NB4 (cell line): ENCODE results near the gene PRCP.

Source experiments
- CTCF ChIP-seq: IDR thresholded peaks from one replicate; pipeline ENCODE4 v1.5.1; 2012; ENCODE audit warnings: low read depth, low read length
- POLR2A ChIP-seq: IDR thresholded peaks from 2 replicates; pipeline ENCODE4 v1.6.1; 2011; ENCODE audit warnings: mild to moderate bottlenecking; ENCODE audit not compliant: insufficient read length; ENCODE audit errors: extremely low read depth

DNA sequence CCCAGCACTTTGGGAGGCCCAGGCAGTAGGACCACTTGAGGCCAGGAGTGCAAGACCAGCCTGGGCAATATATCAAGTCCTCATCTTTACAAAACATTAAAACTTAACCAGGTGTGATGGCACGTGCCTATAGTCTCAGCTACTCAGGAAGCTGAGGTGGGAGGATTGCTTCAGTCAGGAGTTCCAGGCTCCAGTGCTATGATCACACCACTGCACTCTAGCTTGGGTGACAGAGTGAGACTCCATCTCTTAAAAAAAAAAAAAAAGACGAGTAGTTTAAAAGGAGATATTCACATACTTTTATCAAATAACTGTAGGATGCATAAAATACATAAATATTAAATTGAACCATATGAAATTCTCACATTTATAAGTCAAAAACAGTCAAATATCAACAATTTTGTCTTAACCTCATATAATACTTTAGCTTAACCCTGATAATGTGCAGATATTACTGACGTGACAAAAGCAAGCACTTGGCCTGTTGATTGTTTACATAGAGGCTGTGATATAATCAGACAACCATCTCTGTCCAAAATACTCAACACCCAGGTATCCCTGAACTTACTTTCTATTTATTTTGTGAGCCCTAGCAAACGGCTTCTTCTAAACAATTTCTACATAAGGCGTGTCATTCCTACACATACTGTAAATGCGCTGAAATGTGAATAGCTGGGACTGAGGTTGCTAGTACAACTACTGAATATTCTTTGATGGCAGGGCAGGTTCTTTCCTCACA lies 57.0 kb downstream of the PRCP start:
- TF ChIP-seq CTCF, result no peak
- TF ChIP-seq POLR2A, result no peak
